SK-N-SH treated with all-trans-retinoic acid at 6 μM for 48 hours (cell line): ENCODE data around the gene NUDT13.

ENCODE experiments used
- BACH2 ChIP-seq: fragments of 250-450 bp; sonication (Bioruptor Pico); IDR thresholded peaks from 2 replicates; pipeline ENCODE4 v1.9.0; 2021; ENCODE audit warnings: mild to moderate bottlenecking, borderline replicate concordance
- CSRNP3 ChIP-seq: fragments of 250-450 bp; sonication (Bioruptor Pico); IDR thresholded peaks from 2 replicates; pipeline ENCODE4 v1.5.1; 2021; ENCODE audit warnings: mild to moderate bottlenecking, moderate library complexity
- ESRRG ChIP-seq: fragments of 250-450 bp; sonication (Bioruptor Pico); IDR thresholded peaks from 2 replicates; pipeline ENCODE4 v1.6.1; 2021; ENCODE audit warnings: mild to moderate bottlenecking
- GLIS3 ChIP-seq: fragments of 250-450 bp; sonication (Bioruptor Pico); IDR thresholded peaks from 2 replicates; pipeline ENCODE4 v1.5.0; 2020; ENCODE audit warnings: mild to moderate bottlenecking, moderate library complexity
- SNAI2 ChIP-seq: fragments of 250-450 bp; sonication (Bioruptor Pico); IDR thresholded peaks from 2 replicates; pipeline ENCODE4 v1.5.0; 2020; ENCODE audit warnings: mild to moderate bottlenecking, moderate library complexity
- ZFP30 ChIP-seq: fragments of 450-650 bp; formaldehyde crosslinking; IDR thresholded peaks from 2 replicates; pipeline ENCODE4 v1.5.0; 2022; ENCODE audit warnings: mild to moderate bottlenecking, moderate library complexity
- ZNF70 ChIP-seq: fragments of 450-650 bp; formaldehyde crosslinking; IDR thresholded peaks from 2 replicates; pipeline ENCODE4 v1.5.0; 2020; ENCODE audit warnings: mild to moderate bottlenecking, moderate library complexity

DNA sequence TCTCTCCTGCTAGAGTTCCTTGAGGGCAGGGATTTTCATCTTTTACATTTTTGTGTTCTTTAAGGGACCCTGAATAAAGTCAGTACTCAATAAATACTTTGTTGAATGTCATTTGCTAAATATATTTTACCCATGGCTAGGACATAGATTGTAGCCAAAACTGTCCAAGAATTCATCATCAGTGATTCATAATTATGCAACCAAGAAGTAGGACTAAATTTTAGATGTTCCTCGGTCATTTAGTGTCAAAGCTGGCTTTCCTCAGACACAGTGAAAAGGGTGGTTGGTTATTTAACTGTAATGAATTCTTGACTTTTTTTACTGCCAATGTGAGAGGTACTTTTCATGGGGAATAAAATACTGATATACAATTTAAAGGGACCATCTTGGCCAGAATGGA is 3.3 kb downstream of the NUDT13 start:
- TF ChIP-seq CSRNP3 (CRISPR knock-in tag) = no peak
- no peak for TF ChIP-seq BACH2 (CRISPR knock-in tag)
- TF ChIP-seq SNAI2 = no peak
- TF ChIP-seq GLIS3 (CRISPR knock-in tag) = no peak
- no peak for TF ChIP-seq ZNF70 (CRISPR knock-in tag)
- TF ChIP-seq ESRRG (CRISPR knock-in tag) = no peak
- no peak for TF ChIP-seq ZFP30 (CRISPR knock-in tag)
